Tibial artery (tissue), 4 donors: Measurements from ENCODE around the gene C1orf210.

Experiments used
- DNase-seq, 2 donors: peaks; one replicate each; pipeline ENCODE4 v3.0.0-alpha.2; 2019
- H3K27ac ChIP-seq, 2 donors: fragments of 200-600 bp; sonication (generic) in 1 of 2; 1 replicate in 1 of 2; 2 replicates in 1 of 2; pipeline ENCODE4 v1.5.1; 2018 to 2019; ENCODE audit warnings: mild to moderate bottlenecking in 1 of 2
- H3K27me3 ChIP-seq, 2 donors: fragments of 200-600 bp; sonication (generic) in 1 of 2; one replicate each; pipeline versions ENCODE4 v1.5.1 to v1.6.0; 2016 to 2019
- H3K36me3 ChIP-seq, 3 donors: fragments of 200-600 bp; sonication (generic) in 2 of 3; one replicate each; pipeline ENCODE4 v1.5.1; 2016 to 2019; ENCODE audit warnings: mild to moderate bottlenecking in 2 of 3
- H3K4me1 ChIP-seq, 4 donors: fragments of 200-600 bp; sonication (generic) in 2 of 4; 1 replicate in 3 of 4; 2 replicates in 1 of 4; pipeline ENCODE4 v1.5.1; 2016 to 2019
- H3K4me3 ChIP-seq, 2 donors: fragments of 200-600 bp; sonication (generic) in 1 of 2; 1 replicate in 1 of 2; 2 replicates in 1 of 2; pipeline ENCODE4 v1.5.1; 2018 to 2019; ENCODE audit warnings: mild to moderate bottlenecking in 2 of 2
- H3K9me3 ChIP-seq, 3 donors: fragments of 200-600 bp; sonication (generic) in 1 of 3; one replicate each; pipeline ENCODE4 v1.5.1; 2016 to 2019
- intact Hi-C: fragments of 100-400 bp; cut with DNase I; formaldehyde crosslinking; loops from one replicate; pipeline ENCODE4 v1.15.0; 2023; ENCODE audit warnings: low total_unique reads
- TF ChIP-seq, protein P1 (sequence below), 2 experiments: fragments of 200-600 bp in 1 of 2; fragments of 450-650 bp in 1 of 2; IDR thresholded peaks; one replicate each; pipeline ENCODE4 v1.5.1; 2017 to 2019; ENCODE audit warnings: antibody characterized with exemption in 2 of 2, mild to moderate bottlenecking in 1 of 2, moderate library complexity in 1 of 2

C1orf210 gene

DNA sequence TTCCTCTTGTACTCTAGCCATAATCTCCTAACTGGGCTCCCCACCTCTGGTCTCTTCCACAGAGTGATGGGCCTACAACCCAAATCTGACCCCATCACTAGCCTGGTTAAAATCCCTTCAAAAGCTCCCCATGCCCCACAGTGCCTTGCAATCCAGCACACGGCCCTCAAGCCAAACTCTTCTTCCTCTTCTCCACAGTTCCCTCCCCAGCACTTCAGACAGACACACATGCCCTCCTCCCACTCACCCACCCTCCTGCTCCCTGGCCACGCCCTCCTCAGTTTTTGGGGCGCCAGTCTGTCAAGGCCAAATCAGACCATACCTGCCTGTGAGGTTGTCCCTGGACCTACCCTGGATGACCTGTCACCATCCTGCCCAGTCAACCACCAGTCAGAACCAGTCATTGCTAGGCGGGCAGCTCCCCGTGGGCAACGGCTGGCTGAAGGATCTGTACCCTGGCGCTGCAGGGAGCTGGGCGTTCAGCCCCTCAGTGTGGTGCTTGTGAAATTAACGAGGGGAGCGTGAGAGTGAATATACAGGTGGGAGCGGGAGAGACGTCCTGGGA is 753 bp downstream of the C1orf210 start:
- H3K36me3 ChIP-seq: peaks cover 0 to 5% (median 0%) of the 10 kb centered on the region in 3 donors
- H3K9me3 ChIP-seq: no peaks in the 10 kb centered on the region
- H3K4me1 ChIP-seq: no peaks in the 10 kb centered on the region
- H3K4me3 ChIP-seq: no peak overlapping the region
- no peak overlapping the region for H3K27ac ChIP-seq
- TF ChIP-seq, protein P1, sequence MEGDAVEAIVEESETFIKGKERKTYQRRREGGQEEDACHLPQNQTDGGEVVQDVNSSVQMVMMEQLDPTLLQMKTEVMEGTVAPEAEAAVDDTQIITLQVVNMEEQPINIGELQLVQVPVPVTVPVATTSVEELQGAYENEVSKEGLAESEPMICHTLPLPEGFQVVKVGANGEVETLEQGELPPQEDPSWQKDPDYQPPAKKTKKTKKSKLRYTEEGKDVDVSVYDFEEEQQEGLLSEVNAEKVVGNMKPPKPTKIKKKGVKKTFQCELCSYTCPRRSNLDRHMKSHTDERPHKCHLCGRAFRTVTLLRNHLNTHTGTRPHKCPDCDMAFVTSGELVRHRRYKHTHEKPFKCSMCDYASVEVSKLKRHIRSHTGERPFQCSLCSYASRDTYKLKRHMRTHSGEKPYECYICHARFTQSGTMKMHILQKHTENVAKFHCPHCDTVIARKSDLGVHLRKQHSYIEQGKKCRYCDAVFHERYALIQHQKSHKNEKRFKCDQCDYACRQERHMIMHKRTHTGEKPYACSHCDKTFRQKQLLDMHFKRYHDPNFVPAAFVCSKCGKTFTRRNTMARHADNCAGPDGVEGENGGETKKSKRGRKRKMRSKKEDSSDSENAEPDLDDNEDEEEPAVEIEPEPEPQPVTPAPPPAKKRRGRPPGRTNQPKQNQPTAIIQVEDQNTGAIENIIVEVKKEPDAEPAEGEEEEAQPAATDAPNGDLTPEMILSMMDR (IDR thresholded peaks at IDR 0.05): no peak
- intact Hi-C loops: no loop called here
- no peak for DNase-seq
- peaks cover 0 to 10% of the 10 kb centered on the region in 2 donors for H3K27me3 ChIP-seq

DNA sequence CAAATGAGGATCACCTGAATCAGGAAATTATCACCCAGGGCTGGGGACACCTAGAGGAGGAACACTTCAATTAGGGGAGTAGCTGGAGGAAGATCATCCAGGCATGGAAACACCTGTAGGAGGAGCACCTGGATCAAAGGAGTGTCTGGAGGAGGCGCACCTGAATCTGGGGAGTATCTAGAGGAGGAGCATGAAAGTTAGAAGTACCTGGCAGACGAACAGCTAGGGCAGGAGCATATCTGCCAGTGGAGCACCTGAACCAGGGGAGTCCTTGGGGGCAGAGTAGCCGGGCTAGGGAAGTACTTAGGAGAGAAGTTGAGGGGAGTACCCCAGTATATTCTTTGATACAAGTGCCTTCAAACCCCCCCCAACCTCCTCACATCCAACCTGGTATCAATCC is 1.3 kb downstream of the C1orf210 start:
- TF ChIP-seq, protein P1 (IDR thresholded peaks at IDR 0.05): no peak
- peaks cover 0 to 5% (median 0%) of the 10 kb centered on the region in 3 donors for H3K36me3 ChIP-seq
- H3K4me1 ChIP-seq: no peaks in the 10 kb centered on the region
- peak in 1 of 2 donors; percentile 24 for DNase-seq
- H3K4me3 ChIP-seq: no peak overlapping the region
- H3K9me3 ChIP-seq: no peaks in the 10 kb centered on the region
- intact Hi-C loops: no loop called here
- no peak overlapping the region for H3K27ac ChIP-seq
- H3K27me3 ChIP-seq: peaks cover 0 to 10% of the 10 kb centered on the region in 2 donors

DNA sequence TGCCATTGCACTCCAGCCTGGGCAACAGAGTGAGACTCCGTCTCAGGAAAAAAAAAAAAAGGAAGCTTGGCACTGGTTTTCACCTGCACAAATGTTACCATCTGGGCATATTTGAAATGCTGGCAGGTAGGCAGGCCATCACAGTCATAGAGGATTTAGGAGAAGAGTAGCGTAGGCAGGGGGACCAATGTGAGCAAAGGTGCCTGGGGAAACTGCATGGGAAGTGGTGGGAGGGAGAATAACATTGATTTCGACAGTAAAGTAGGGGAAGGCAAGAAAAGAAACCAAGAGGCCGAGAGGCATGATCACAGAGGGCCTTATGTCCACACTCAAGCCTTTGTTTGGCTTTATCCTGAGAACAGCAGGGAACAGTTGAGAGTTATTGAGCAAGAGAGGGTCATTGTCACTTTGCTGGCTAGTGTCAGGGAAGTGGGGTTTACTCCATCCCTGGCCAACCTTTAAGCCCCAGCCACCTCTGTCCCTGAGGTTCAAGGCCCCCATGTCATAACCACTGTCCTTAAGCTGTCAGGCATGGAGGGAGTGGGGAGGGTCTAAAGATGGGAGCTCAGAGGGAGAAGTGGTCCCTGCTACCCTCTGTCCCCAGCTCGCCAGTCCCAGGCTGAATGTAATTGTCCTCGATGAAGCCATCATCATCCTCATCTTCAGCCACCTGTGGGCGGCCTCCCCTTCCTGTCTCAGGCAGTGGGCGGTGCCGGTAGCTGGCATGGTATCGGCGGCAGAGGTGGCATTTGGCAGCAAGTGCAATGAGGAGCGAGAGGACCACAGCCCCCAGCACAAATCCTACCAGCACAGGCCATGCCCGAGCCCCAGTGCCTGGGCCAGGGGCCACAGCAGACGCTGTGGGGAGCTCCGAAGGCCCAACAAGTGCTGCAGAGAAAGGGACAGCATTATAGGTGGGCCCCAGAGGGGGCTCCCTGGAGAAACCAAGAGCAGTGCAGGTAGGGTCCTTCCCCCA is 2.9 kb downstream of the C1orf210 start:
- TF ChIP-seq, protein P1 (IDR thresholded peaks at IDR 0.05): no peak
- Histone ChIP-seq H3K27ac (no peak overlapping the region), H3K36me3 (peaks cover 0 to 5% (median 0%) of the 10 kb centered on the region in 3 donors), H3K4me3 (no peak overlapping the region), H3K9me3 (no peaks in the 10 kb centered on the region), H3K27me3 (peaks cover 0 to 10% of the 10 kb centered on the region in 2 donors), H3K4me1 (no peaks in the 10 kb centered on the region)
- DNase-seq: no peak
- intact Hi-C loops: no loop called here

DNA sequence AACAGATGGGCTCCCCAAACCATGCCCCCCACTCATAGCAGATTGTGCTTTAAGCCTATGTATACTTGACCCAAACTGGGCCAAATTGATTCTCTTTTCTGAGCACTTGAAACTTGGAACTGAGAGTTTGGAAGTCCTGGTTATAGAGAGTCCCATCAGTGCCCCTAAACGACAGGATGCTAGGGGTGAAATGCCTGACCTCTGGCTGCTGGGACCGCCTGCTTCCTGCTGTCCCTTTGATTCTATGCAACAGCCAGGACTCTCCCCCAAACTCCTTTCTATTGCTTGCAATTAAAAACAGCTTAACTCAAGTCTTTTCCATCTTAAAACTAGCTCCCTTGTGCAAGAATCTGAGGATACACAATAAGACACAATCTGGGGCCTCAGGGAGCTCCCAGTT is 4.7 kb downstream of the C1orf210 start:
- Histone ChIP-seq H3K4me3 (no peak overlapping the region), H3K9me3 (no peaks in the 10 kb centered on the region), H3K27me3 (peaks cover 0 to 11% of the 10 kb centered on the region in 2 donors), H3K27ac (no peak overlapping the region), H3K36me3 (peaks cover 0 to 5% (median 0%) of the 10 kb centered on the region in 3 donors), H3K4me1 (no peaks in the 10 kb centered on the region)
- intact Hi-C loops: no loop called here
- TF ChIP-seq, protein P1 (IDR thresholded peaks at IDR 0.05): no peak
- DNase-seq: no peak

DNA sequence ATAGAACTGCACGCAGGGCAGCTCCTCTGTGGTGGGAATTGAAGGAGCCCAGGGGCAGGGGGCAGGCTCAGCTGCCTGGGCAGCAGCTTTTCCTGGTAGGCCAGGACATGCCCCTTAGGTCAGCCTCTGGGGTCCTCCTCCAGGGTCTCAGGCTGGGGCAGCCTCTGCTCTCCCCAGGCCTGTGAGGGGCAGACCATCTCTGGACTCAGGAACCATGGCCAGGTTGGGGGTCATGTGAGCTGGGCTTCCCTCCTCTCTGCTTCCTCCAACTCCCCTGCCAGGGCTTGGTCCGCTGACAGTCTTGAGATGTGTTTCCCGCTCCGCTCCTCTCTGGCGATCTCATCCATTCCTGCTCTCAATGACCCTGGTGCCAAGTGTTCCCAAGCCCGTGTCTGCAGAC is 5.7 kb downstream of the C1orf210 start:
- peaks cover 0 to 5% (median 0%) of the 10 kb centered on the region in 3 donors for H3K36me3 ChIP-seq
- no peaks in the 10 kb centered on the region for H3K4me1 ChIP-seq
- H3K27me3 ChIP-seq: peaks cover 0 to 5% of the 10 kb centered on the region in 2 donors
- H3K27ac ChIP-seq: no peak overlapping the region
- no peaks in the 10 kb centered on the region for H3K9me3 ChIP-seq
- H3K4me3 ChIP-seq: no peak overlapping the region
- intact Hi-C loops: no loop called here
- TF ChIP-seq, protein P1 (IDR thresholded peaks at IDR 0.05): no peak
- no peak for DNase-seq
